H1 (cell line): ENCODE data around the gene CITED4. TPM values are rescaled to one million over a fixed set of nuclear protein-coding genes. Genes with fewer than 3 reads are reported as not detected.
A peak's percentile ranks its signal among the peaks of the same experiment; 100 is the strongest.

Experiments used
- CTCF ChIA-PET: fragments of 300-600 bp; sonication (Branson Sonifier 250); formaldehyde crosslinking; loops from one replicate; lab custom pipeline; 2021; ENCODE audit not compliant: partially characterized antibody; lab: Charles Lee
- POLR2A ChIA-PET: fragments of 300-600 bp; sonication (Branson Sonifier 250); formaldehyde crosslinking; loops from one replicate; lab custom pipeline; 2021; ENCODE audit warnings: inconsistent platforms; ENCODE audit not compliant: partially characterized antibody; lab: Charles Lee
- DNase-seq, 2 experiments: peaks; one replicate each; pipeline versions ENCODE4 v3.0.0 to v3.0.0-alpha.2; 2010 to 2022; ENCODE audit warnings: low spot score in 2 of 2, low read depth in 1 of 2, mixed read lengths in 1 of 2
- FAIRE-seq: peaks from 2 replicates; lab custom pipeline; 2011; peaks lifted over from hg19 to GRCh38; lab: Jason Lieb, UNC
- H2AFZ ChIP-seq: 2 replicates; pipeline ENCODE4 v1.8.1; 2012; ENCODE audit warnings: low read length, inconsistent platforms
- H2AK5ac ChIP-seq: 2 replicates; pipeline ENCODE4 v1.6.1; 2013; ENCODE audit warnings: low read depth, low read length
- H2BK120ac ChIP-seq: replicated peaks from 2 replicates; pipeline ENCODE3; 2013; ENCODE audit warnings: low read depth, low read length, inconsistent platforms
- H2BK12ac ChIP-seq: 2 replicates; pipeline ENCODE4 v1.6.1; 2013; ENCODE audit warnings: low read depth, low read length
- H2BK15ac ChIP-seq: 2 replicates; pipeline ENCODE4 v1.6.1; 2013; ENCODE audit warnings: low read length
- H2BK20ac ChIP-seq: 2 replicates; pipeline ENCODE4 v1.6.1; 2013; ENCODE audit warnings: low read length
- H2BK5ac ChIP-seq: 2 replicates; pipeline ENCODE4 v1.6.1; 2013; ENCODE audit warnings: low read depth, low read length
- H3K14ac ChIP-seq: 2 replicates; pipeline ENCODE4 v1.6.1; 2013; ENCODE audit warnings: inconsistent platforms; ENCODE audit not compliant: insufficient read length
- H3K18ac ChIP-seq: 2 replicates; pipeline ENCODE4 v1.6.1; 2013; ENCODE audit warnings: low read length; ENCODE audit errors: extremely low read depth
- H3K23ac ChIP-seq: 2 replicates; pipeline ENCODE4 v1.6.1; 2013; ENCODE audit warnings: inconsistent platforms; ENCODE audit not compliant: insufficient read length
- H3K23me2 ChIP-seq: 2 replicates; pipeline ENCODE4 v1.6.1; 2013; ENCODE audit warnings: low read depth, low read length
- H3K27ac ChIP-seq: 2 replicates; pipeline ENCODE4 v1.6.1; 2011; ENCODE audit warnings: low read depth, low read length, inconsistent platforms
- H3K27me3 ChIP-seq, 4 experiments: replicated peaks in 1 of 4; 1 replicate in 1 of 4; 2 replicates in 3 of 4; pipeline versions ENCODE4 v1.6.1 to v1.8.1; 2011 to 2013; ENCODE audit warnings: low read length in 3 of 4, mild to moderate bottlenecking in 3 of 4, inconsistent platforms in 2 of 4, mixed read lengths in 2 of 4, moderate library complexity in 1 of 4; ENCODE audit not compliant: control insufficient read depth in 3 of 4, insufficient read depth in 3 of 4; ENCODE audit errors: extremely low read depth in 1 of 4
- H3K36me3 ChIP-seq, 4 experiments: 2 replicates each; pipeline versions ENCODE4 v1.6.1 to v1.8.1; 2011 to 2013; ENCODE audit warnings: mild to moderate bottlenecking in 4 of 4, low read length in 3 of 4, moderate library complexity in 2 of 4, control low read depth in 1 of 4, inconsistent platforms in 1 of 4; ENCODE audit not compliant: insufficient read depth in 4 of 4, control insufficient read depth in 2 of 4
- H3K4ac ChIP-seq: replicated peaks from 2 replicates; pipeline ENCODE3; 2013; ENCODE audit warnings: low read length, low read depth, mixed read lengths, inconsistent platforms; ENCODE audit not compliant: insufficient read length
- H3K4me1 ChIP-seq, 4 experiments: replicated peaks in 1 of 4; 1 replicate in 1 of 4; 2 replicates in 3 of 4; pipeline versions ENCODE4 v1.6.1 to v1.8.1; 2011 to 2013; ENCODE audit warnings: low read length in 3 of 4, inconsistent platforms in 2 of 4, mixed read lengths in 1 of 4; ENCODE audit not compliant: insufficient read depth in 4 of 4, control insufficient read depth in 3 of 4
- H3K4me2 ChIP-seq, 2 experiments: 2 replicates each; pipeline versions ENCODE4 v1.6.1 to v1.8.1; 2011 to 2013; ENCODE audit warnings: low read depth in 2 of 2, low read length in 2 of 2, control low read depth in 1 of 2, inconsistent platforms in 1 of 2, mild to moderate bottlenecking in 1 of 2; ENCODE audit not compliant: insufficient read depth in 1 of 2
- H3K4me3 ChIP-seq, 4 experiments: fragments of 200-600, 300-600 bp in 1 of 4; sonication (generic), shearing (Covaris generic), sonication (Bioruptor Twin) in 1 of 4; 2 replicates each; pipeline versions ENCODE4 v1.5.1 to v1.8.1; 2011 to 2016; ENCODE audit warnings: low read length in 4 of 4, low read depth in 3 of 4, control low read depth in 2 of 4, inconsistent platforms in 2 of 4, mild to moderate bottlenecking in 2 of 4, mixed read lengths in 1 of 4, moderate library complexity in 1 of 4; ENCODE audit not compliant: insufficient read depth in 2 of 4; ENCODE audit errors: extremely low read depth in 1 of 4
- H3K56ac ChIP-seq: replicated peaks from 2 replicates; pipeline ENCODE3; 2013; ENCODE audit warnings: low read depth, mild to moderate bottlenecking, mixed read lengths, low read length, inconsistent platforms; ENCODE audit not compliant: insufficient read length
- H3K79me1 ChIP-seq: 2 replicates; pipeline ENCODE4 v1.6.1; 2013; ENCODE audit warnings: low read depth, low read length, control low read depth
- H3K79me2 ChIP-seq, 2 experiments: 2 replicates each; pipeline versions ENCODE4 v1.6.1 to v1.8.1; 2012 to 2013; ENCODE audit warnings: low read length in 2 of 2, mild to moderate bottlenecking in 2 of 2, inconsistent platforms in 1 of 2; ENCODE audit not compliant: insufficient read depth in 2 of 2, control insufficient read depth in 1 of 2
- H3K9ac ChIP-seq, 4 experiments: replicated peaks in 1 of 4; 1 replicate in 1 of 4; 2 replicates in 3 of 4; pipeline versions ENCODE4 v1.6.1 to v1.8.1; 2011 to 2013; ENCODE audit warnings: low read depth in 3 of 4, low read length in 3 of 4, control low read depth in 2 of 4, mild to moderate bottlenecking in 2 of 4, moderate library complexity in 2 of 4, inconsistent platforms in 1 of 4; ENCODE audit errors: extremely low read depth in 1 of 4
- H3K9me3 ChIP-seq, 2 experiments: 2 replicates each; pipeline versions ENCODE4 v1.6.1 to v1.8.1; 2012 to 2013; ENCODE audit warnings: mild to moderate bottlenecking in 2 of 2, moderate library complexity in 2 of 2, control low read depth in 1 of 2, inconsistent platforms in 1 of 2, low read depth in 1 of 2, low read length in 1 of 2, mixed read lengths in 1 of 2; ENCODE audit not compliant: insufficient read depth in 2 of 2
- H4K20me1 ChIP-seq, 2 experiments: replicated peaks in 1 of 2; 2 replicates each; pipeline versions ENCODE3 to v1.8.1; 2011 to 2013; ENCODE audit warnings: inconsistent platforms in 2 of 2, low read length in 2 of 2, mild to moderate bottlenecking in 1 of 2; ENCODE audit not compliant: insufficient read depth in 2 of 2, control insufficient read depth in 1 of 2
- H4K5ac ChIP-seq: 2 replicates; pipeline ENCODE4 v1.6.1; 2013; ENCODE audit warnings: low read length, low read depth, mixed read lengths, inconsistent platforms; ENCODE audit not compliant: insufficient read length
- H4K8ac ChIP-seq: 2 replicates; pipeline ENCODE4 v1.8.0; 2013; ENCODE audit warnings: mild to moderate bottlenecking, moderate library complexity, low read length, inconsistent platforms; ENCODE audit not compliant: insufficient read depth; ENCODE audit errors: extremely low read depth
- H4K91ac ChIP-seq: replicated peaks from 2 replicates; pipeline ENCODE3; 2013; ENCODE audit warnings: low read length, mixed read lengths, inconsistent platforms; ENCODE audit not compliant: insufficient read length
- RFX5 ChIP-seq: IDR thresholded peaks from 2 replicates; pipeline ENCODE4 v1.6.1; 2011; ENCODE audit warnings: low read depth, low read length, improper control_type of control experiment, borderline replicate concordance
- TCF12 ChIP-seq: IDR thresholded peaks from 2 replicates; pipeline ENCODE4 v1.6.1; 2011; ENCODE audit warnings: low read depth, mild to moderate bottlenecking, low read length
- WGBS, 2 experiments: shearing (Covaris generic) in 1 of 2; methylation state at CpG; one replicate each; pipeline versions ENCODE4 v1.1.6 to v1.1.7; 2013 to 2015; ENCODE audit warnings: low lambda C conversion rate in 2 of 2, mixed read lengths in 2 of 2, inconsistent platforms in 1 of 2, low coverage in 1 of 2, missing lambda C conversion rate in 1 of 2; ENCODE audit not compliant: insufficient replicate concordance in 2 of 2, insufficient coverage in 1 of 2, insufficient read length in 1 of 2; ENCODE audit errors: extremely low coverage in 1 of 2, missing lambda C conversion rate in 1 of 2; 5-methylcytosine and 5-hydroxymethylcytosine counted together
- polyA plus RNA-seq, 7 experiments: library from polyadenylated mRNA; depleted of rRNA in 3 of 7; stranded (reverse) in 5 of 7; unstranded in 2 of 7; fragments of >200 nt in 5 of 7; fragments of 200-250 nt in 2 of 7; gene quantifications; 1 replicate in 5 of 7; 2 replicates in 1 of 7; 4 replicates in 1 of 7; pipeline versions ENCODE4 v1.2.1 to v1.2.3, GENCODE V29; 2011 to 2013; ENCODE audit warnings: missing spikeins in 2 of 7, mixed read lengths in 2 of 7
- total RNA-seq: library from RNA; stranded (reverse); fragmentation: NEBNext Ultra II Directional; extraction: Animal tissue kit (Norgen Biotek cat#: 25700); gene quantifications from 2 replicates; pipeline ENCODE4 v1.2.1, GENCODE V29; 2021

CITED4 gene
- total and polyA plus RNA-seq, 2 of the 8 experiments (the other 6 are each of a cell fraction or from before 2014, with no cell fraction given) = 5.4 to 16.3 TPM

DNA sequence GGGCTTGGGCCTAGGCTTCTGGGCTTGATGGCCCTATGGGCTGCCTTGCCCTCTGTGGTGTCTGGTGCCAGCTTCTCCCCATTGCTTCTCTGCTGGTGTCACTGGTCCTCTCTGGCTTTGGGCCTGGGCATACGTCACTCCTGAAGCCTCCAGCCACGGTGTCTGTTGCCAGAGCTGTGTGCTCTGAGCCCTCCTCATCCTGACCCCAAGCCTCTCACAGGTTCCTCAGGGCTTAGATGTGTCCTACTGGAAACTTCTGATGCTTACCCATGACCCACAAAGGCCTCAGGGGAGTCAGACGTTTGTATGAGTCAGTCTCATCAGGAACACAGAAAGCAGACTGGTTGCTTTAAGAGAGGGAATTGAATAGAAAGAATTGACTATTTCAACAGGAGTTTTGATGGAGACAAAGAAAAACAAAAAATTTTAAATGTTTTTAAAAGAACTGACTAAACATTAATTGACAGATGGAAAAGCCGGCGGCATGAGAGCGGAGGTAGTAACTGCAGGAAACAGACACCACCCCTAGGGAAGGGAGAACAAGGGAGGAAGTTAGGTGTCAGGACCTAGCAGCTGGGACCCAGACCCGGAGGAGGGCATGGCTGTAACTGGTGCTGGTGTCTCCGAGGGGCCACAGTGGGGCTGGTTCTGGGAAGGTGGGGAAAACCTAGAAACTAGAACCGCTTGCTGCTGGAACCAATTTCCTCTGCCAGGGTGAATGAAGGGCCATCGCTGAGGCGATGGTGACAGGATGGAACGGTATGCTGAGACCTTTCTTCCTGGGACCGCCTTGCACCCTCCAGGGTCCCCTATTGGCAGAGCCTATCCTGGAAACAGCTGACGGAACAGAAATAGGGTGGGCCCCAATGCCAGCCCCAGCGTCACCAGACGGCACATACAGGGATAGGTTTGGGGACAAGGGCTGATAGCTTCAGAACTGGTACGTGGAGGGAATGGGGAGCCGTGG is 40.0 kb upstream of the CITED4 start:
- H3K27me3 ChIP-seq = no peaks in the 10 kb centered on the region
- H4K20me1 ChIP-seq = no peaks in the 10 kb centered on the region
- WGBS, 2 experiments = 88% methylated on average over 18 of the region's 18 CpGs; no CpG with 5 or more reads in 1 of the 2 experiments
- H2BK12ac ChIP-seq = no peak overlapping the region
- H3K79me1 ChIP-seq = no peaks in the 10 kb centered on the region
- peaks cover 0 to 8% (median 0%) of the 10 kb centered on the region in 4 experiments; a peak in 3 of 7 replicates for H3K4me1 ChIP-seq
- POLR2A ChIA-PET = interaction anchor here (0.6 kb wide), 1 partner anchor 39 kb away, joined by 3 read pairs; no protein-coding TSS in a partner anchor
- H3K14ac ChIP-seq = no peak overlapping the region
- no peak overlapping the region for H3K9ac ChIP-seq
- H3K4ac ChIP-seq = no peak overlapping the region
- H3K9me3 ChIP-seq = no peaks in the 10 kb centered on the region
- H3K27ac ChIP-seq = no peak overlapping the region
- H3K79me2 ChIP-seq = no peaks in the 10 kb centered on the region
- no peak overlapping the region for H3K23ac ChIP-seq
- peak overlapping the region; percentile 53; the same call in 1 of the 2 replicates for H2BK15ac ChIP-seq
- no peak overlapping the region for H3K56ac ChIP-seq
- FAIRE-seq (no peak), DNase-seq (no peak)
- H2AK5ac ChIP-seq = no peak overlapping the region
- H4K91ac ChIP-seq = no peak overlapping the region
- H2AFZ ChIP-seq = 0 out of 2 replicates have a peak overlapping the region, but pooled peaks have one; percentile 14
- H3K4me2 ChIP-seq = no peak overlapping the region
- CTCF ChIA-PET = interaction anchor here (0.9 to 2.5 kb wide), 7 partner anchors 8 to 51 kb away, joined by 3 to 8 read pairs (median 3); no protein-coding TSS in a partner anchor
- TF ChIP-seq RFX5 = peak; percentile 54; the same call in 1 of the 2 replicates
- TF ChIP-seq TCF12 = no peak
- H2BK5ac ChIP-seq = no peak overlapping the region
- H4K5ac ChIP-seq = no peak overlapping the region
- no peak overlapping the region for H2BK120ac ChIP-seq
- H3K36me3 ChIP-seq = no peaks in the 10 kb centered on the region
- no peak overlapping the region; the same call in 1 of the 2 replicates for H2BK20ac ChIP-seq
- no peak overlapping the region; the same call in 1 of the 2 replicates for H4K8ac ChIP-seq
- no peaks in the 10 kb centered on the region for H3K23me2 ChIP-seq
- no peak overlapping the region for H3K18ac ChIP-seq
- no peak overlapping the region for H3K4me3 ChIP-seq
